HTERT RPE-1 (cell line): ENCODE measurements around the gene LMNA.
"Not testable (repeated sequence)": the region's sequence is repeated elsewhere in the genome, so short reads cannot be mapped to it uniquely, and the experiment has no call there.

Source experiments
- in situ Hi-C: fragments of 300-500 bp; cut with MboI; formaldehyde crosslinking; loops from 4 replicates; pipeline ENCODE4 v1.14.3; 2020; ENCODE audit warnings: low sequenced_read_pairs

LMNA gene

DNA sequence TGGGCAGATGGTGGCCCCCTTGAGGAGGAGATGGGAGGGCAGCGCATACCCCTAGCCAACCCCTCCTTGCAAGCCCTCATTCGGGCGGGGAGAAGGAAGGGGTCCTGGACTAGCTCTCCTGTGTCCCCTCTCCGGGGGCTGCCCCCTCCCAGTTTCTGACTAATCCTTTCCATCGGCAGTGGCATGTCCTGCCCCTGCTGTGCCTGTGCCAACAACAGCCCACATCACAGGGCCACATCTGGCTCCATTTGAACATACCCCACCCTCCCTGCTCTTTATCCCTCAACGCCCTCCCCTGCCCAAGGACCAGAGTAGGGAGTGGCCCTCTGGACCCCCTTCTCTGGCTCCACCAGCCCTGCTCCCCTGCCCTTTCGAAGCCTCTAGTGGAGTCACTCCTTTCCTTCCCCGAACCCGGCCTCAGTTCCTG is 11.0 kb upstream of the LMNA start:
- in situ Hi-C loops: no loop called here

DNA sequence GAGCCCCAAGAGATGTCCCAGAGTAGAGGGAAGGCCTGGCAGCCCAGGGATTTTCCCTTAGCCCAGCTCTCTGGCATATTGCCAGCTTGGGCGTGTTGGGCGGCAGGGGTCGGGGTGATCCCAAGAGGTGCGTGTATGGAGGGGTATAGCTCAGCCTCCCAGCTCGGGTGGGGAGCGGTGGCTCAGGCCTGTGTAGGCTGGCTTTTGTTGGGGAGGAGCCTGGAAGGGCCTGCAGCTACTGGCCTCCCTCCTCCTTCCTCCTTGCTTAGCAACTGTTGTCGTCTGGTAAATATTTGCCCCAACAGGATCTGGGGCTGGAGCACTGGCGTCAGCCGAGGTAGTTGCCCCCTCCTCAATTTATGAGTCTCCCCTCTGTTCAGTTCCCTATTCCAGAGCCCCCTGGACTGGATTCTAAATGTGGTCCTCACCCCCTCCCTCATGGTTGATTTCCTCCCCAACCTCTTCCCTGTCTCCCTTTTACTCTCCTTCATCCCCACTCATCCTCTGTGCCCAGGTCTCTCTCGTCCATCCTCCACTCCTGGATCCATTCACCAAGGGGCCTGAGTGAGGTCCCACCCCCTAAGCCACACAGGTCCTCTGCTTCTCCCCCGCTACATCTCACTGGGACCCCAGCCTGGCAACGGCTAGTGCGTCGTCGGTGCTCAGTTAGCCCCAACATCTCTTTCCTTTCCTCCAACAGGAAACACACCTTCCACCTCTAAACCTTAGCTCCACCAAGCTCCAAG is 10.3 kb upstream of the LMNA start:
- in situ Hi-C loops: no loop called here

DNA sequence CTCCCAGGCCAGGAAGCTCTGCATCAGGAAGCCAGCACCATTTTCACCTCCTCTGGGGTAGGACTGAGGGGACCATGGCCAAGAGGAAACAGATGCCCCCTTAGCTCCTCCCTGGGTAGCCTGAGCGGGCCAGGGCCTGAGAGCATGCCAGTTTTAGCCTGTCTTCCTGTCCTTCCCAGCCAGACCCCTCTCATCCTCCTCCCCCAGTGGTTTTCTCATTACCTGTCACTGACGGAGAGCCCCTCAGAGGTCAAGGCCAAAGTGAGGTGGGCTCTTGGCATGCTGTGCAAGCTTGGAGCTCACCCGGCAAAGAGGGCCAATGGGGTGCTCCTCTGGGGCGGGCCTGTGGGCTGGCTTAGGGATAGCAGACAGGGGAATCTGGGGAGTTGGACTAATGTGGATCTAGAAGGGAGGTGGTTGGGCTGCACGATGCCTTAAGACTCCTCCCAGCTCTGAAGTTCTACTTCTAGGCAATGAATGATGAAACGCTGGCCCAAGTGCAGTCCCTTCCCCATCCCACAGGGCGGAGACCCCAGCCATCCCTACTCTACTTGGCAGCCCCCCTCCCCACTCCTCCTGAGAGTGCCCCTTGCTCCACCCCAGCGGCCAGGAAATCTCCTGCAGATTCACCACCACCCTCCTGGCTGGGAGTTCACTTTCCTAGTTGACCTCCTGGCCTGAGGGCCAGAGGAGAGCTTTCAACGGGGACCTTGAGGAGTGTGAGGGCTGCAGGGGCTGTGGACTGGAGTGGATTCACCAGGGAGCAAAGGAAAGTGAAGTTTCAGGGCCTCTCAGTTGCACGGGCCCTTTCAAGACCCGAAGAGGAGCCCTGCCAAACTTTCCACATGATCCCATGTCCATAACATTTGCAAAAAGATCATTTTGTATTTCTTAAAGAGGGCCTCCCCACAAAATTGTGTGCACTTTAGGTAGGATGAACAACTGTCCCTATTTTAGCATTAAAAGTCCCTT is 9.4 kb upstream of the LMNA start:
- in situ Hi-C loops: no loop called here

DNA sequence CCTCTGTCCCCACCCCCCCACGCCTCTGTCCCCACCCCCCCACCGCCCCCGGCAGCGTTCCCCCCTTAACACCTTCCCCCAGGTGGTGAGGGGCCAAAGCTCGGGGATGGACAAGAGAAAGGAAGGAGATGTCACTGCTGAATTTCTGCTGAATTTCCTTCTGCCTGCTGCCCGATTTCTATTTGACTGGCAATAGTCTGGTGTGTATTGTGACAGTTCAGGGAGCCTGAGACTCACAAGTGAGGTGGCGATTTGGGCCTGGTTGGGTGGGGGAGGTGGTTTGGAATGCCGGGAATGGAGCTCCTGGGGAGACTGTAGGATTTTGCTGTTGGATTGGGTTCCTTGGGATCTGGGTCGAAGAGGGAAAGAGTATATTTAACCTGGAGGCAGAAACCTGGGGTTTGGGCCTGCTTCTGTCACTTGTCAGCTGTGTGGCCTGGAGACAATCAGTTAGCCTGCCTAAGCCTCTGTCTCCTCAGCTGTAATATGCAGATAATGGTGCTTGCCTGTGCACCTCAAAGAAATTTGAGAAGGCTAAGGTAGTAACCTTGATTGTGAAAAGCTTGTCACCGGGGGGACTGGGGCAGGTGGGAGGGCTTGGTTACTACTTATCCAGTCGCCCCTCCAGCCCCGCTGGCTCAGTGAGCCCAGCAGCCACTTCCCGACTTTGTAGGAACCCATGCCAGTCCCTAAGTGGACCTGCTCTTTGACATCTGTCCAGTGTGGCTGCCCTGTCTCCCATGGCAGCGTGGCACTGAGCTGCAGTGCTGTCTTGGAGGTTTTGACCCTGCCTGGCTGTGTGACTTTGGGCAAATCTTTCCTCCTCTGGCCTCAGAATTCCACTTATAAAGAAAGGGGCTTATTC is 7.7 kb upstream of the LMNA start:
- in situ Hi-C loops: no loop called here

DNA sequence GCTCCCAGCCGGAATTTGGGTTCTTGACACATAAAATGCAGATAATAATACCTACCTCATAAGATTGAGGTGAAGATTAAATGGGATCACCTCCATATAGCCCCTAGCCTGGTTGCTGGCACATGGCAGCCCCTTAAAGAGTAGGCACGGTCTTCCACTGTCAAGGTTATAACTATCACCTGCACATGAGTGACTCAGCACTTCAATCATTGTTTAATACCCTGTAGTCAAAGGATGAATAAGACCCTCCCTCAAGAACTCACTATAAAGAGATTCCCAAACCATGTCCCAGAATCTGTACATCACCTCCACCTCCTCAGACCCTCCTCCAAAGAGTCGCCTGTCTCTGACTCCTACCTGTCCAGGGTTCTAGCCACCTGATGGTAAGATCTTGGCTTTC is 6.5 kb upstream of the LMNA start:
- in situ Hi-C loops: no loop called here

DNA sequence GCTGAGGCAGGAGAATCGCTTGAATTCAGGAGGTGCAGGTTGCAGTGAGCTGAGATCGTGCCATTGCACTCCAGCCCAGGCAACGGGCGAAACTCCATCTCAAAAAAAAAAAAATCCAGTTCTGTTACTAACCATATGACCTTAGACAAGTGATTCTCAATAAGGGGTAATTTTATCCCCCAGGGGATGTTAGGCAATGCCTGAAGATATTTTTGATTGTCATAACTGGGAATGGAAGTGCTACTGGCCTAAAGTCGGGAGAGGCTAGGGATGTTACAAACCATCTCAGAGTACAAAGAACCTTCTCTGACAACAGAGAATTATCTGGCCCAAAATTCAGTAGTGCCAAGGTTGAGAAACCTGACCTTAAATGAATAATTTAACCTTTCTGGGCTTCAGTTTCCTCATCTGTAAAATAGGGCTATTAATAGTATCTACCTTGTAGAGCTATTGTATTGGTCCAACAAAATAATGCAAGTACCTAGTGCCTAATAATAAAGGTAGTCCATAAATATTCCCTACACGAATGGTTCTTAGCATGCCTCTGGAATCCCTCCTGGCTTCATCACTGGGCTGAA is 5.8 kb upstream of the LMNA start:
- in situ Hi-C loops: no loop called here

DNA sequence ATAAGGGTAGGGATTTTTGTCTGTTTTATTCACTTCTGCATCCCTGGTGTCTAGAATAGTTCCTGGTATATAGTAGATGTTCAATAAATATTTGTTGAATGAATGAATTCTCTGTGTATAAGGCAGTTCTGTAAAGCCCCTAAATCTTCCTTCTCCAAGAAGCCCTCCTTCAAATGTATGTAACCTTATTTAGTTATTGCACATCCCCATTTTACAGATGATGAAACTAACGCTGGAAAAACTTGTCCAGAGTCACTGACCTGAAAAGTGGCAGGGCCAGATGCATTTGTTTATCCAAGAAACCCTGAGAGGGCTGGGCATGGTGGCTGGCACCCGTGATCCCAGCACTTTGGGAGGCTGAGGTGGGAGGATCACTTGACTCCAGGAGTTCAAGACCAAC is 4.3 kb upstream of the LMNA start:
- in situ Hi-C loops: no loop called here

DNA sequence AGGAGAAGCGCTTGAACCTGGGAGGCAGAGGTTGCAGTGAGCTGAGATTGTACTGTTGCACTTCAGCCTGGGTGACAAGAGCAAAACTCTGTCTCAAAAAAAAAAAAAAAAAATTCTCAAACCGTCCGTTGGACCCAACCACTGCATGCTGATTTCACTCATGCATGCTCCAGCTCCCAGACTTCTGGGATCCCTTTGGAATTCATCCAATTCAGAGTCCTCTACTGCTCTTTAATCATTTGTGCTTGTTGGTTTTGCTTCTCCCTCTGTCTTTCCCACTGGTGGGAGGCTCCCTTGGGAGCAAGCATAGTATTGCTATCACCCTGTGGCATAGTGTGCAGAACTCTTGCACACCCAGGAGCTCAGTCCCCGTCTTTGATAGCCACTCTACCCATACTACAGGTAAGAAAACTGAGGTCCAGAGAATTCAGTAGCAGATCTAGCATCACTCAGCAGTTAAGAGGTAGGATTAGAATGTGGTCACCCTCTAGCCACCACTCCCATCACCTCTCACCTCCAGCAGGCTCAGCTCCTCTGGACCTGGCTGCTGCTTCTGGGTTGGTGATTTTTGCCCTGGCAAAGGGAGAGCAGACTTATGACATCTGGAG is 3.1 kb upstream of the LMNA start:
- in situ Hi-C loops: no loop called here

DNA sequence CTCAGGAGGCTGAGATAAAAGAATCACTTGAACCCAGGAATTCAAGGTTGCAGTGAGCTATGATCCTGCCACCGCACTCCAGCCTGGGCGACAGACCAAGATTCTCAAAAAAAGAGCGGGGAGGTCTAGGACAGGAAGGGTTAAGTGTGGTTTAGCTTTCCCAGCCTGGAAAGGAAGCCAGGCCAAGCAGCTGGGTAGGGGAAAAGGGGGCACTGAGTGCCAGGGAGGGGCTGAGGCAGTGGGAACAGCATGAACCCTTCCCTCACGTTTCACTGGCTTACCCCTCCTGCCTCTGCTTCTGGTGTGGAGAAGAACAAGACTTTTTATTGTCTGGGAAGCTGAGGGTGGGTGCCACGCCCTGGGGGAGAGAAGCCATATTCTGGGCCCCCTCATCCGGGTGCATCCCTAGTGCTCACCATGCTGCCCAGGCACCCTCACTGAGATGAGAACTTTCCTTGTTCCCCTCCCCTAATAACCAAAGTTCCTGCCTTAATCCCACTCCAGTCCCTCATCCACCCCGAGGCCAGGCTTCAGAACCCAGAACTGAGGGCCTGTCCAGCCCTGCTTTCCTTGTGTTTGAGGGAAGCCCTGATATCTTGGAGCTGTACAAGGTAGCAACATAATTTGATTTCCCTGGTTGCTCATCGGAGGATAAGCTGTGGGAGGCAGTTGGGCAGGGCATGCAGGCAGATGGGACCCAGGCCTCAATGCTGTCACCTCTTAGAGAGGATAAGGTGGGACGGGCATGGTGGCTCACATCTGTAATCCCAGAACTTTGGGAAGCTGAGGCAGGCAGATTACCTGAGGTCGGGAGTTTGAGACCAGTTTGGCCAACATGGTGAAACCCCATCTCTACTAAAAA is 2.0 kb upstream of the LMNA start:
- in situ Hi-C loops: no loop called here

DNA sequence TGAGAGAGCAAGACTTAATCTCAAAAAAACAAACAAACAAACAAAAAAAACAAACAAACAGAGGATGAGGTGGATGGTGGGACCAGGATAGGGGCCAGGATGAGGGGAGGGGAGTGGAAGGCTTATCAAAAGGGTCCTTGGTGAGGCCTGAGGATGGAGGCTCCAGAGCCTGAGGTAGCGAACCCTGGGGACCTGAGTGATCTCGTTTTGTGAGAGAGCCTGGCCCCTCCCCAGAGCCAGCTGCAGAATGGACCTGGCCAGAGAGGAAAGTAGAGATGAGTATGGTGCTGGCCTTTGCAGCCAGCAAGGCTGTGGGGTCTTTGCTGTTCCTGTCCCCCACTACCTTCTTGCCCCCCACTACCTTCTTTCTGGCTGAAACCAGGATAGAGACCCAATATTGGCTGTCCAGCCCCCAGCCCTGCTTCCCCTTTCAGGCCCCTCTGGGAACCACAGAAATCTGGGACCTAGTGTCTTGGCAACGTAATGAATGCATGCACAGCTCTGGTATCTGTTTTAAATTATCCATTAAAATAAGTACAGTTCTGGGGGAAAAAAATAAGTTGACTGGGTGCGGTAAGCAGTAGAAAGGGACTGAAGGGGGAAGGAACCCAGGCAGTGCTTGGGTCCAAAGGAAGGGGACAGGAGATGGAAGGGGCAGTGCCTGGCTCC is 1.1 kb upstream of the LMNA start:
- in situ Hi-C loops: no loop called here

DNA sequence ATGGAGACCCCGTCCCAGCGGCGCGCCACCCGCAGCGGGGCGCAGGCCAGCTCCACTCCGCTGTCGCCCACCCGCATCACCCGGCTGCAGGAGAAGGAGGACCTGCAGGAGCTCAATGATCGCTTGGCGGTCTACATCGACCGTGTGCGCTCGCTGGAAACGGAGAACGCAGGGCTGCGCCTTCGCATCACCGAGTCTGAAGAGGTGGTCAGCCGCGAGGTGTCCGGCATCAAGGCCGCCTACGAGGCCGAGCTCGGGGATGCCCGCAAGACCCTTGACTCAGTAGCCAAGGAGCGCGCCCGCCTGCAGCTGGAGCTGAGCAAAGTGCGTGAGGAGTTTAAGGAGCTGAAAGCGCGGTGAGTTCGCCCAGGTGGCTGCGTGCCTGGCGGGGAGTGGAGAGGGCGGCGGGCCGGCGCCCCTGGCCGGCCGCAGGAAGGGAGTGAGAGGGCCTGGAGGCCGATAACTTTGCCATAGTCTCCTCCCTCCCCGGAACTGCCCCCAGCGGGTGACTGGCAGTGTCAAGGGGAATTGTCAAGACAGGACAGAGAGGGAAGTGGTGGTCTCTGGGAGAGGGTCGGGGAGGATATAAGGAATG is 505 bp downstream of the LMNA start:
- in situ Hi-C loops: no loop called here

DNA sequence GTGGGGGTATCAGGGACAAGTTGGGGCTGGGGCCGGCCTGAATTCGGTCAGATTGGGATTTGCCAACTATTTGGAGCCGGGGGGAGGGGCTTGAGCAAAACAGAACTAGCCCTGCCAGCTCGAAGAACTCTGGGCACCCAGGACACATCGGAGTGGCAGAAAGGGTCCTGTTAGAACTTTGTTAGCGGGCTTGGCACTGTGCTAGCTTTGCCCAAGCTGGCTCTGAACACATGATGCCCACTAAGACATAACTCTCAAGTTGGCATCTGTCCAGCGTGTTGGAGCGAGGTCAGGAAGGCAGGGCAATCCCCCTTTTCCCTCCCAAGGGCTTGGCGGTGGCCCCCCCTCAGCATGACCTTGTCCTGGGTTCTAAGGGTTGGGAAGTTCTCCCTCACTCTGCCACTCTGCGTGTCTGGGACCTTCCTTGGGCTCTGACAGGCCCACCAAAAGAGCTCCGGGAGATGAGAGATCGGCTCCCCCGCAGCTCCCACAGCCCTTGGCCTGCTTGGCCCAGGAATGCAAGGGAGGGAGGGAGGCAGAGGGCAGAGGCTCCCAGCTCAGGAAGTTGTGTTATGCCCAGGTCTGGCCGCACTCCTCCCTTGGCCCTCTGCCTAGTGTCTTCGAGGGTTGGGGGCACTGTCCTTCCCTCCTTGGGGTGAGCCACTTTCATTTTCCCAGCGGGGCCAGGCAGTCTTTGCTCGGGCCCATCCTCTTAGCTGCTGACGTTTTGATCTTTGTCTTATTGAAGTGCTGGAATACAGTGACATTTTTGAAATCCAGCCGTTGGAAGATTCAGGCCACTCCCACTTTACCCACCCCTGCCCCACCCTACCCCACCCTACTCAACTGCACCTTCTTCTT is 1.2 kb downstream of the LMNA start:
- in situ Hi-C loops: no loop called here

DNA sequence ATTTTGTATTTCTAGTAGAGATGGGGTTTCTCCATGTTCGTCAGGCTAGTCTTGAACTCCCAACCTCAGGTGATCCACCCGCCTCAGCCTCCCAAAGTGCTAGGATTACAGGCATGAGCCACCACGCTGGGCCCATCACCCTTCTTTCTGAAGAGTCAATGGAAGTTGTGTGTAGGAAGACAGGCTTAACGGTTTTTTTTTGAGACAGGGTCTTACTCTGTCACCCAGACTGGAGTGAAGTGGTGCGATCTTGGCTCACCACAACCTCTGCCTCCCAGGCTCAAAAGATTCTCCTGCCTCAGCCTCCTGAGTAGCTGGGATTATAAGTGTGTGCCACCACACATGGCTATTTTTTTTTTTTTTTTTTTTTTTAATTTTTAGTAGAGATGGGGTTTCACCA is 2.2 kb downstream of the LMNA start:
- in situ Hi-C loops: not testable (repeated sequence)

DNA sequence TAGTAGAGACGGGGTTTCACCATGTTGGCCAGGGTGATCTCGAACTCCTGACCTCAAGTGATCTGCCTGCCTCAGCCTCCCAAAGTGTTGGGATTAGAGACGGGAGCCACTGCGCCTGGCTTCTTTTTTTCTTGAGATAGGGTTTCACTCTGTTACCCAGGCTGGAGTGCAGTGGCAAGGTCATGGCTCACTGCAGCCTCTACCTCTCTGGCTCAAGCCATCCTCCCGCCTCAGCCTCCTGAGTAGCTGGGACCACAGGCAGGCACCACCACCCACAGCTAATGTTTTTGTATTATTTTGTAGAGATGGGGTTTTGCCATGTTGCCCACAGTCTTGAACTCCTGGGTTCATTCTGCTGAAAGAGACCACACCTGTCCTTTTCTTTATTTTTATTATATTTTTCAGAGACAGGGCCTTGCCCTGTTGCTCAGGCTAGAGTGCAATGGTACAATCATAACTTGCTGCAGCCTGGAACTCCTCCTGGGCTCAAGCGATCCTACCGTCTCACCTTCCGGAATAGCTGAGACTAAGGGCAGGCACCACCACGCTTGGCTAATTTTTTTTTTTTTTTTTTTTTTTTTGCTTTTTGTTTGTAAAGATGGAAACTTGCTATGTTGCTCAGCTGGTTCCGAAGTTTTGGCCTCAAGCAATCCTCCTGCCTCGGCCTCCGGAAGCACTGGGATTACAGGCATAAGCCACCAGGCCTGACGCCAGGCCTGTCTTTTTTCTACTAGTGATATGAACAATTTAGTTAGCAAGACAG is 3.1 kb downstream of the LMNA start:
- in situ Hi-C loops: no loop called here

DNA sequence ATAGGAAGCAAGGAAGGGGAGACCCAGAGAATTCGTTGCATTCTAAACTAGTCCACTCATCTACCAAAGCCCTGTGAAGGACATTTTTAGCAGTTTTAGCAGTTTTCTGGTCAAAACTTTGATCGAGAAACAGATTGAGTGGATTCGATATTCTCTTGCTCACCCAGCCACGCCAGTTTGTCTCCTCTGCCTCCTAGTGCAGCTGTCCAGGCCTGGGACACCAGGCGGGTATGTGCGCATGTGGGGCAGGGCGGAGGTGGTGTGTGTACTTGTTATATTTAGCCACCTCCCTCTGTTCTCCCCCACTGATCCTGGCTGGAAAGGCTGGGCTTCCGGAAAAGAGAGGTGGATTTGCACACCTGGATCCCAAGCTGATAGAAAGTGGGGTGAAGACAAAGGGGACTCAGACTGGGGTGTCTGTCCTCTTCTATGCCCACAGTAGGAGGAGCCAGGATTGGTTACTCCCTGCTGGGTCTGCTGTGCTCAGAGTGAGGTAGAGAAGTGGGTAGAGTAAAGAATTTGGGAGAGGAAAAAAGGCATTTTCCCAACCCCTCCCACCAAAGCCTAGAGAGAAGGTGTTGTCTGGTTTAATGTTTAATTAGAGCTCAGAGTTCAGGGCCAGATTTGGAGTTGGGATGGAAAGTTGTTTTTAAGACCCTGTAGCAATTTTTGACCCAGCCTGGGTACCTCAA is 3.8 kb downstream of the LMNA start:
- in situ Hi-C loops: no loop called here

DNA sequence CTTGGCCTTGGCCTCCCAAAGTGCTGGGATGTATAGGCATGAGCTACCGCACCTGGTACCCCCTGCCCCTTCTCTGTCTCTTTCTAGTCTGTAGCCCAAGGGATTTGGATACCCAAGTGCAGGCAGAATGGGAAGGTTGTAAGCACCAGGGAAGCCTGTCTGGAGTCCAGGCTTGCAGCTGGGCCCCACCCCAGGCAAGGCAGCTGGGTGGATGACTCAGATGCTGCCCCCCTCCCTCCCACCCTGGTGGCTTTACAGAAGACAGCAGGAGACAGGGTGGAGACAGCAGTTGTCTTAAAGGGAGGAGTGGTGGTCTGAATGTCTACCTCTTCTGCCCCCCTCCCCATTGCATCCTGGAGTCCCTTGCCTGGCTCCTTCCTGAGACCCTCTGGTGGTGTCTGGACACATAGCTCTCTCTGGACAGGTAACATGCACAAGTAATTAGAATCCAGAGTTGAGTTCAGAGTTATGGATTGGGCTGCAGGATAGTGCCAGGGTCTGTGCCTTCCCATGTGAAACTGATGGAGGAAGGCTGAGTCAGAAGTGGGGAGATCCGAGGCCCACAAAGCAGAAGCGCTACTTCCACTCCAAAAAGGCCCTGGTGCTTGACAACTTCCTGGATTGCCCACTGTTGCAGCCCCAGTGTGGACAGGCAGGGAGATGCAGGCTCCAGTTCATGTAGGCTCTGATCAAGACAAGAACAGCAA is 5.1 kb downstream of the LMNA start:
- in situ Hi-C loops: no loop called here
